Neural cell (in vitro differentiated cells): Measurements from ENCODE around the gene IFITM10. TPM values are rescaled to one million over a fixed set of nuclear protein-coding genes. Genes with fewer than 3 reads are reported as not detected.
A peak's percentile ranks its signal among the peaks of the same experiment; 100 is the strongest.

Experiments
- H2AFZ ChIP-seq: fragments of 200-600, 300-800 bp; sonication (generic), shearing (Covaris generic); 2 replicates; pipeline ENCODE4 v1.6.0; 2014; ENCODE audit warnings: low read depth, mild to moderate bottlenecking, antibody characterized with exemption, low read length, moderate library complexity
- H3F3A ChIP-seq: fragments of 200-600 bp; shearing (Covaris generic); 2 replicates; pipeline ENCODE4 v1.6.1; 2016; ENCODE audit warnings: mild to moderate bottlenecking, moderate library complexity, mixed read lengths, antibody characterized with exemption, low read length; ENCODE audit not compliant: insufficient read depth, poor library complexity, severe bottlenecking
- H3K27ac ChIP-seq: fragments of 200-600, 300-800 bp; sonication (generic), shearing (Covaris generic); 2 replicates; pipeline ENCODE4 v1.5.1; 2014; ENCODE audit warnings: mild to moderate bottlenecking, low read length, moderate library complexity
- H3K27me3 ChIP-seq: fragments of 300-800, 200-600 bp; sonication (generic), shearing (Covaris generic); 2 replicates; pipeline ENCODE4 v1.6.0; 2014; ENCODE audit warnings: mild to moderate bottlenecking, low read depth, low read length, moderate library complexity; ENCODE audit not compliant: insufficient read depth
- H3K36me3 ChIP-seq: fragments of 300-800, 200-600 bp; sonication (generic), shearing (Covaris generic); 2 replicates; pipeline ENCODE4 v1.5.1; 2014; ENCODE audit warnings: mild to moderate bottlenecking, antibody characterized with exemption, low read length, moderate library complexity; ENCODE audit not compliant: insufficient read depth
- H3K4me2 ChIP-seq: fragments of 300-800, 200-600 bp; sonication (generic), shearing (Covaris generic); 2 replicates; pipeline ENCODE4 v1.6.0; 2014; ENCODE audit warnings: mild to moderate bottlenecking, low read length
- H3K4me3 ChIP-seq: fragments of 300-800, 200-600 bp; sonication (generic), shearing (Covaris generic); 2 replicates; pipeline ENCODE4 v1.5.1; 2014; ENCODE audit warnings: mild to moderate bottlenecking, low read length, moderate library complexity
- H3K79me2 ChIP-seq: fragments of 200-600 bp; shearing (Covaris generic); replicated peaks from 2 replicates; pipeline ENCODE4 v1.6.0; 2014; ENCODE audit warnings: mild to moderate bottlenecking, low read length, moderate library complexity; ENCODE audit not compliant: insufficient read depth
- H3K9ac ChIP-seq: fragments of 300-800, 200-600 bp; sonication (generic), shearing (Covaris generic); 2 replicates; pipeline ENCODE4 v1.6.1; 2016; ENCODE audit warnings: mild to moderate bottlenecking, low read length, mixed read lengths
- H3K9me2 ChIP-seq: fragments of 200-600 bp; shearing (Covaris generic); 2 replicates; pipeline ENCODE4 v1.6.1; 2016; ENCODE audit warnings: mild to moderate bottlenecking, low read length, mixed read lengths; ENCODE audit not compliant: insufficient read depth
- H3K9me3 ChIP-seq: fragments of 200-600, 300-800 bp; sonication (generic), shearing (Covaris generic); 2 replicates; pipeline ENCODE4 v1.6.1; 2016; ENCODE audit warnings: mild to moderate bottlenecking, mixed run types, low read length, moderate library complexity, mixed read lengths
- H4K20me1 ChIP-seq: fragments of 200-600 bp; shearing (Covaris generic); 2 replicates; pipeline ENCODE4 v1.6.1; 2016; ENCODE audit warnings: mild to moderate bottlenecking, mixed run types; ENCODE audit not compliant: insufficient read depth
- EP300 ChIP-seq: fragments of 450-650 bp; conservative IDR thresholded peaks from 2 replicates; pipeline ENCODE4 v1.6.1; 2014; ENCODE audit warnings: antibody characterized with exemption, mild to moderate bottlenecking, moderate library complexity; ENCODE audit not compliant: poor library complexity, severe bottlenecking
- EZH2 ChIP-seq: fragments of 200-600, 300-800 bp; shearing (Covaris generic), sonication (generic); IDR thresholded peaks from 2 replicates; pipeline ENCODE4 v1.6.1; 2014; ENCODE audit warnings: antibody characterized with exemption, low read length, borderline replicate concordance, mild to moderate bottlenecking; ENCODE audit not compliant: insufficient read depth, poor library complexity, severe bottlenecking
- MXI1 ChIP-seq: fragments of 450-650 bp; conservative IDR thresholded peaks from 2 replicates; pipeline ENCODE4 v1.6.1; 2014; ENCODE audit warnings: antibody characterized with exemption, mild to moderate bottlenecking; ENCODE audit not compliant: poor library complexity, severe bottlenecking
- POLR2AphosphoS5 ChIP-seq: IDR thresholded peaks from 2 replicates; pipeline ENCODE4 v1.6.1; 2012
- RAD21 ChIP-seq: fragments of 450-650 bp; conservative IDR thresholded peaks from 2 replicates; pipeline ENCODE4 v1.6.1; 2014; ENCODE audit warnings: antibody characterized with exemption, mild to moderate bottlenecking, moderate library complexity
- SMC3 ChIP-seq: fragments of 450-650 bp; conservative IDR thresholded peaks from 2 replicates; pipeline ENCODE4 v1.6.1; 2014; ENCODE audit warnings: antibody characterized with exemption, mild to moderate bottlenecking, moderate library complexity; ENCODE audit not compliant: poor library complexity
- TAF1 ChIP-seq: IDR thresholded peaks from 2 replicates; pipeline ENCODE4 v1.6.1; 2012; ENCODE audit warnings: low read depth
- polyA plus RNA-seq: library from polyadenylated mRNA; depleted of rRNA; stranded (reverse); fragments of >200 nt; gene quantifications from 2 replicates; pipeline ENCODE4 v1.2.3, GENCODE V29; 2014
- TF ChIP-seq, protein P1 (sequence below): IDR thresholded peaks from 2 replicates; pipeline ENCODE4 v1.6.1; 2012; ENCODE audit warnings: borderline replicate concordance
- TF ChIP-seq, protein P2 (sequence below): fragments of 450-650 bp; IDR thresholded peaks from 2 replicates; pipeline ENCODE4 v1.5.1; 2014; ENCODE audit warnings: antibody characterized with exemption, mild to moderate bottlenecking, moderate library complexity; ENCODE audit not compliant: poor library complexity, severe bottlenecking

Gene IFITM10
- polyA plus RNA-seq, 1 donor from 2014 or later: 1.1 TPM

DNA sequence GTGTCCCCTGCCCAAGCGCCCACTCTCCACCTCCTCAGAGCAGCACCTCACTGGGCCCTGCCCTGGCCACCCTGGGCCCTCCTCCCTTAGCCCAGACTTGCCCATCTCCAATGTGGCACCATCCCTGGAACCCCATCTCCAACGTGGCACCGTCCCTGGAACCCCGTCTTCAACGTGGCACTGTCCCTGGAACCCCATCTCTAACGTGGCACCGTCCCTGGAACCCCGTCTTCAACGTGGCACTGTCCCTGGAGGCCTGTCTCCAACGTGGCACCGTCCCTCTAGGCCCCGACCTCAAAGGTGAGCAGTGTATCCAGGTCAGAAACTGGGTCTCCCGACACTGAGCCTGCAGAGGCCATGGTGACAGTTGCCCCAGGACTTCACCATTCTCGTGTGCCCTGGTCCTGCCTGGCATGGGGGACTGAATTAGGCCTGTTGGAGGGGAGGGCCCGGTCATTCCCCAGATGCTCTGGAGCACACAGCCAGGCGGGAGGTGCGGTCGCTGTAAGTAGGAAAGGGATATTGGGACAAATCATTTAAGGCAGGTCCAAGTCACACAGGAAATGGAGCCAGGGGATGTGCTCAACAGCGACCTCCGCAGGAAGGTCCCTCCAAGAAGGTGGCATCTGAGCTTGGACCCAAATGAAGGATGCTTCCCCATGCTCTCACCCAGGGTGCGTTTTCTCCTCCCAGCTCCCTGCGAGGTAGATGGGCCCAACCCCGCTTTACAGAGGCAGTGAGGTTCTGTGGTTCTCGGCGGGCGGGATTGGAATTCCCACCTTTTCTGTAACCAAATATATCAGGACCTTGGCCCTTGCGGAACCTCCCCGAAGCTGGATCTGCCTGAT, 15.7 kb upstream of the IFITM10 start:
- H3K4me3 ChIP-seq: no peak overlapping the region
- no peak overlapping the region for H3K27ac ChIP-seq
- H3K9me3 ChIP-seq: no peaks in the 10 kb centered on the region
- H4K20me1 ChIP-seq: no peaks in the 10 kb centered on the region
- TF ChIP-seq EP300 (no peak), MXI1 (no peak), SMC3 (no peak), TAF1 (no peak), RAD21 (no peak), POLR2AphosphoS5 (no peak), EZH2 (no peak)
- TF ChIP-seq, protein P1, sequence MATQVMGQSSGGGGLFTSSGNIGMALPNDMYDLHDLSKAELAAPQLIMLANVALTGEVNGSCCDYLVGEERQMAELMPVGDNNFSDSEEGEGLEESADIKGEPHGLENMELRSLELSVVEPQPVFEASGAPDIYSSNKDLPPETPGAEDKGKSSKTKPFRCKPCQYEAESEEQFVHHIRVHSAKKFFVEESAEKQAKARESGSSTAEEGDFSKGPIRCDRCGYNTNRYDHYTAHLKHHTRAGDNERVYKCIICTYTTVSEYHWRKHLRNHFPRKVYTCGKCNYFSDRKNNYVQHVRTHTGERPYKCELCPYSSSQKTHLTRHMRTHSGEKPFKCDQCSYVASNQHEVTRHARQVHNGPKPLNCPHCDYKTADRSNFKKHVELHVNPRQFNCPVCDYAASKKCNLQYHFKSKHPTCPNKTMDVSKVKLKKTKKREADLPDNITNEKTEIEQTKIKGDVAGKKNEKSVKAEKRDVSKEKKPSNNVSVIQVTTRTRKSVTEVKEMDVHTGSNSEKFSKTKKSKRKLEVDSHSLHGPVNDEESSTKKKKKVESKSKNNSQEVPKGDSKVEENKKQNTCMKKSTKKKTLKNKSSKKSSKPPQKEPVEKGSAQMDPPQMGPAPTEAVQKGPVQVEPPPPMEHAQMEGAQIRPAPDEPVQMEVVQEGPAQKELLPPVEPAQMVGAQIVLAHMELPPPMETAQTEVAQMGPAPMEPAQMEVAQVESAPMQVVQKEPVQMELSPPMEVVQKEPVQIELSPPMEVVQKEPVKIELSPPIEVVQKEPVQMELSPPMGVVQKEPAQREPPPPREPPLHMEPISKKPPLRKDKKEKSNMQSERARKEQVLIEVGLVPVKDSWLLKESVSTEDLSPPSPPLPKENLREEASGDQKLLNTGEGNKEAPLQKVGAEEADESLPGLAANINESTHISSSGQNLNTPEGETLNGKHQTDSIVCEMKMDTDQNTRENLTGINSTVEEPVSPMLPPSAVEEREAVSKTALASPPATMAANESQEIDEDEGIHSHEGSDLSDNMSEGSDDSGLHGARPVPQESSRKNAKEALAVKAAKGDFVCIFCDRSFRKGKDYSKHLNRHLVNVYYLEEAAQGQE: no peak
- TF ChIP-seq, protein P2, sequence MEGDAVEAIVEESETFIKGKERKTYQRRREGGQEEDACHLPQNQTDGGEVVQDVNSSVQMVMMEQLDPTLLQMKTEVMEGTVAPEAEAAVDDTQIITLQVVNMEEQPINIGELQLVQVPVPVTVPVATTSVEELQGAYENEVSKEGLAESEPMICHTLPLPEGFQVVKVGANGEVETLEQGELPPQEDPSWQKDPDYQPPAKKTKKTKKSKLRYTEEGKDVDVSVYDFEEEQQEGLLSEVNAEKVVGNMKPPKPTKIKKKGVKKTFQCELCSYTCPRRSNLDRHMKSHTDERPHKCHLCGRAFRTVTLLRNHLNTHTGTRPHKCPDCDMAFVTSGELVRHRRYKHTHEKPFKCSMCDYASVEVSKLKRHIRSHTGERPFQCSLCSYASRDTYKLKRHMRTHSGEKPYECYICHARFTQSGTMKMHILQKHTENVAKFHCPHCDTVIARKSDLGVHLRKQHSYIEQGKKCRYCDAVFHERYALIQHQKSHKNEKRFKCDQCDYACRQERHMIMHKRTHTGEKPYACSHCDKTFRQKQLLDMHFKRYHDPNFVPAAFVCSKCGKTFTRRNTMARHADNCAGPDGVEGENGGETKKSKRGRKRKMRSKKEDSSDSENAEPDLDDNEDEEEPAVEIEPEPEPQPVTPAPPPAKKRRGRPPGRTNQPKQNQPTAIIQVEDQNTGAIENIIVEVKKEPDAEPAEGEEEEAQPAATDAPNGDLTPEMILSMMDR: no peak
- H3K9ac ChIP-seq: no peak overlapping the region
- no peaks in the 10 kb centered on the region for H3K36me3 ChIP-seq
- H3F3A ChIP-seq: no peaks in the 10 kb centered on the region
- H3K79me2 ChIP-seq: peaks cover 10% of the 10 kb centered on the region
- no peaks in the 10 kb centered on the region for H3K9me2 ChIP-seq
- H3K4me2 ChIP-seq: no peak overlapping the region
- H2AFZ ChIP-seq: no peak overlapping the region
- no peaks in the 10 kb centered on the region for H3K27me3 ChIP-seq

DNA sequence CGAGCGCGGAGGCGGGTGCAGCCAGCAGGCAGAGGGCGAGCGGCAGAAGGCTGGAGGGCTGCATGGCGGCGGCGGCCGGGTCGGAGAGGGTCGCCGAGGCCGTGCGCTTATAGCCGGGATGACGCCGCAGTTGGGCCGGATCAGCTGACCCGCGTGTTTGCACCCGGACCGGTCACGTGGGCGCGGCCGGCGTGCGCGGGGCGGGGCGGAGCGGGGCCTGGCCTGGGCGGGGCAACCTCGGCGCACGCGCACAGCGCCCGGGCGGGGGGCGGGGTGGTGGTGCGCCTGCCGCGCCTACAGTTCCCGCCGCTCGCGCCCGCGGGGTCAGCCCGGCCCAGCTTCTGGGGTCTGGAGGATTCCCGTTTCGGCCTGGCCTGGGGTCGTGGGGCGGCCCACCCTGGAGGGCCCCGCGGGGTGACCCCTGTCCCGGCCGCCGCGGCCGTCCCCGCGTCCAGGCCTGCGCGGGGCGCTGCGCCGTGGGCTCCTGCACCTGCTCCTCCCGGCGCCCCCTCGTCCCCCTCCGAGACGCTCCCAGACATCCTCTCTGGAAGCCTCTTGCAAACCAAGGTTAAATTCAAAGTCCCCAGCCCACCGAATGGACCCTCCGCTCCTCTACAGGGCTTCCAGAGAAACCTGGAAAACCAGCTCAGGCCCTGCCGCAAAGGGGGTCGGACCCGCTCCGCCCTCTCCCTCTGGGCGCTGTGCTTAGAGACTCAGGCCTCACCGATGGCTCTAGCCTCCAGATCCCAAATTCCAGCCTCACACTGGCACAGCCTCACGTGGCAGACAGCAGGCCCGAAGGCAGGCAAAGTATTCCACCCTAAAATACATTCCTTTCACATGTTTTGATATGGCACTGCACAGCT, 13.6 kb upstream of the IFITM10 start, which contains the start of gene CTSD:
Gene CTSD, minus strand, starts transcription at position 132 of the 866 bp plus-strand sequence. Its CDS starts 68 bp downstream, at position 64.
- Histone ChIP-seq H3K27ac (peak within 1 kb of the TSS; percentile 45), H3K4me3 (peak within 1 kb of the TSS; percentile 97), H3K36me3 (no peaks in the 10 kb centered on the region), H3K9ac (peak within 1 kb of the TSS; percentile 80), H2AFZ (peak within 1 kb of the TSS; percentile 85), H3K4me2 (peak within 1 kb of the TSS; percentile 94), H4K20me1 (no peaks in the 10 kb centered on the region), H3K9me2 (no peaks in the 10 kb centered on the region), H3K9me3 (no peaks in the 10 kb centered on the region), H3K27me3 (no peaks in the 10 kb centered on the region), H3K79me2 (peaks cover 10% of the 10 kb centered on the region), H3F3A (no peaks in the 10 kb centered on the region)
- TF ChIP-seq, protein P1: peak; percentile 58
- TF ChIP-seq, protein P2: peak; percentile 59
- TF ChIP-seq SMC3 (peak; percentile 16), RAD21 (peak; percentile 29), MXI1 (peak; percentile 81), EZH2 (no peak), POLR2AphosphoS5 (peak; percentile 86), TAF1 (no peak), EP300 (peak; percentile 42)
